Thyroid gland (tissue), 4 donors: ENCODE data around the gene KCTD4.

Source experiments
- CTCF ChIP-seq, 6 experiments: fragments of 200-600 bp in 3 of 6; fragments of 450-650 bp in 3 of 6; sonication (generic) in 3 of 6; IDR thresholded peaks; one replicate each; pipeline ENCODE4 v1.5.1; 2016 to 2019; ENCODE audit warnings: antibody characterized with exemption in 6 of 6, mild to moderate bottlenecking in 2 of 6, inconsistent platforms in 1 of 6, moderate library complexity in 1 of 6
- POLR2A ChIP-seq, 2 donors: fragments of 450-650 bp; IDR thresholded peaks; one replicate each; pipeline ENCODE4 v1.6.1; 2017; ENCODE audit warnings: antibody characterized with exemption in 2 of 2, mild to moderate bottlenecking in 2 of 2, moderate library complexity in 1 of 2

- TF ChIP-seq CTCF (IDR thresholded peaks at IDR 0.05) = no peak
- TF ChIP-seq POLR2A (IDR thresholded peaks at IDR 0.05) = no peak
Measured at GRCh38 chr13:45191874-45192273, 9.0 kb downstream of the KCTD4 start.
